ENCODE data around the gene NCAM2. TPM values are rescaled to one million over a fixed set of nuclear protein-coding genes. Genes with fewer than 3 reads are reported as not detected.

The NCAM2 gene
- total and polyA plus RNA-seq, 2 of the 8 experiments (the other 6 are each of a cell fraction or from before 2014, with no cell fraction given), result 0.14 to 1.1 TPM

- no peak overlapping the region for H4K91ac ChIP-seq (replicated peaks; ENCODE audit: insufficient read length, low read length)
- no peak overlapping the region for H3K4ac ChIP-seq (replicated peaks; ENCODE audit: insufficient read length, low read depth, low read length)
- no peak overlapping the region for H3K23ac ChIP-seq (ENCODE audit: insufficient read length)
- H2BK12ac ChIP-seq (ENCODE audit: low read depth, low read length), result no peak overlapping the region
- H2AK5ac ChIP-seq (ENCODE audit: low read depth, low read length), result no peak overlapping the region
- 92% methylated on average over 3 of the region's 3 CpGs; no CpG with 5 or more reads in 1 of the 2 experiments for WGBS, 2 experiments (ENCODE audit: extremely low coverage in 1 of 2, insufficient coverage in 1 of 2, insufficient read length in 1 of 2, insufficient replicate concordance in 2 of 2, low coverage in 1 of 2, low lambda C conversion rate in 2 of 2, missing lambda C conversion rate in 1 of 2)
- H3K27me3 ChIP-seq (replicated peaks in 1 of 4; ENCODE audit: control insufficient read depth in 3 of 4, extremely low read depth in 1 of 4, insufficient read depth in 3 of 4, low read length in 3 of 4), result peaks cover 0 to 1% (median 0%) of the 10 kb centered on the region in 4 experiments; a peak in 1 of 7 replicates
- no peak overlapping the region for H3K27ac ChIP-seq (ENCODE audit: low read depth, low read length)
- no peak overlapping the region for H2AFZ ChIP-seq (ENCODE audit: low read length)
- no peak overlapping the region for H2BK20ac ChIP-seq (ENCODE audit: low read length)
- H3K18ac ChIP-seq (ENCODE audit: extremely low read depth, low read length), result no peak overlapping the region
- no peak overlapping the region for H3K14ac ChIP-seq (ENCODE audit: insufficient read length)
- FAIRE-seq (no peak), DNase-seq (ENCODE audit: low read depth in 1 of 2, low spot score in 2 of 2) (no peak)
- no peak overlapping the region for H4K8ac ChIP-seq (ENCODE audit: extremely low read depth, insufficient read depth, low read length)
- no peak overlapping the region for H2BK5ac ChIP-seq (ENCODE audit: low read depth, low read length)
- H4K20me1 ChIP-seq (replicated peaks in 1 of 2; ENCODE audit: control insufficient read depth in 1 of 2, insufficient read depth in 2 of 2, low read length in 2 of 2), result no peaks in the 10 kb centered on the region
- H2BK120ac ChIP-seq (replicated peaks; ENCODE audit: low read depth, low read length), result no peak overlapping the region
- H3K23me2 ChIP-seq (ENCODE audit: low read depth, low read length), result no peaks in the 10 kb centered on the region
- no peaks in the 10 kb centered on the region for H3K79me2 ChIP-seq (ENCODE audit: control insufficient read depth in 1 of 2, insufficient read depth in 2 of 2, low read length in 2 of 2)
- H3K9me3 ChIP-seq (ENCODE audit: insufficient read depth in 2 of 2, low read depth in 1 of 2, low read length in 1 of 2), result no peaks in the 10 kb centered on the region
- ChIA-PET CTCF (ENCODE audit: partially characterized antibody) (no interaction called here), POLR2A (ENCODE audit: partially characterized antibody) (no interaction called here)
- H3K4me3 ChIP-seq (ENCODE audit: extremely low read depth in 1 of 4, insufficient read depth in 2 of 4, low read depth in 3 of 4, low read length in 4 of 4), result no peak overlapping the region
- no peak overlapping the region for H3K9ac ChIP-seq (replicated peaks in 1 of 4; ENCODE audit: extremely low read depth in 1 of 4, low read depth in 3 of 4, low read length in 3 of 4)
- H3K4me1 ChIP-seq (replicated peaks in 1 of 4; ENCODE audit: control insufficient read depth in 3 of 4, insufficient read depth in 4 of 4, low read length in 3 of 4), result no peaks in the 10 kb centered on the region
- no peaks in the 10 kb centered on the region for H3K79me1 ChIP-seq (ENCODE audit: low read depth, low read length)
- H2BK15ac ChIP-seq (ENCODE audit: low read length), result no peak overlapping the region
- H3K36me3 ChIP-seq (ENCODE audit: control insufficient read depth in 2 of 4, insufficient read depth in 4 of 4, low read length in 3 of 4), result no peaks in the 10 kb centered on the region
- H3K56ac ChIP-seq (replicated peaks; ENCODE audit: insufficient read length, low read depth, low read length), result no peak overlapping the region
- H3K4me2 ChIP-seq (ENCODE audit: insufficient read depth in 1 of 2, low read depth in 2 of 2, low read length in 2 of 2), result no peak overlapping the region
- no peak overlapping the region for H4K5ac ChIP-seq (ENCODE audit: insufficient read length, low read depth, low read length)
- no peak for TF ChIP-seq RFX5 (IDR thresholded peaks at IDR 0.05; ENCODE audit: borderline replicate concordance, low read depth, low read length)
These were observed 184.9 kb downstream of the NCAM2 start for GRCh38 chr21:21183092-21183491.
